HG02571 (cell line): ENCODE results near the gene RBP4.

ENCODE experiments used
- ATAC-seq: cut with Tn5 transposase; IDR thresholded peaks from one replicate; pipeline ENCODE4 v1.9.1; 2021; ENCODE audit warnings: mild to moderate bottlenecking, moderate library complexity; ENCODE audit not compliant: unreplicated experiment

RBP4 gene

GRCh38 chr10:93596539-93596938 is 4.5 kb downstream of the RBP4 start:
- ATAC-seq: no peak

DNA sequence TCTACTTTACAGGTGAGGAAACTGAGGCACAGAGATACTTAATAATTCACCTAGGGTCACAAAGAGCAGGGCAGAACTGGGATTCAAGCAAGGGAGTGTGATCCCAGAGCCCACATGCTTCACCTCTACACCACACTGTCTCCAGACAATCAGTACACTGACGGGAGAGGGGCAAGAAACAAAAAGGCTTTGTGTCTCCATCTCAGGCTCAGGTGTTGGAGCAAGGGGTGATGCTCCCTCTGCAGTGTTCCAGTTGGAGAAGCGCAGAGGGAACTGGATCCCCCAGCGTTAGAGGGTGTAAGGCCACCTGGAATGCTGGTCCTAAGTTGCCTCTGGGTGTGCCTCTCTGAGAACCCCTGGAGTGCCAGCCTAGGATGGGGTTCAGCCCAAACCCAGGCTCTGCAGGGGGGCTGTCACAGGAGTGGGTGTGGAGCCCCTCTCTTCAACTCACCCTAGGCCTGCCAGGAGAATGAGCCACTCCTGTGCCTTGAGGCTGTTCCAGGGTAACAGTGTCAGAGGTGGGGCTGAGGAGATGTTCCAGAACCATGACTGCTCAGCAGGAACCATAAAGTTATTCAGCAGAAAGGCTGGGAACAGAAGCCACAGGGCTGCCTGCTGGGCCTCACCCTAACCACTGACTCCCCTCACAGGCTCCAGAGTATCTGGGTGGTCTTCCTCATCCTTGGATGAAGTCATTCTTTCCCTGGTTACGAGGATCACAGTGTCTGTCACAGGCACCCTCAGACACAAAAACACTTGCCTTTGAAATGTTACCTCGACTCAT is 5.5 kb downstream of the RBP4 start:
- ATAC-seq: no peak

GRCh38 chr10:93594518-93594917 is 6.5 kb downstream of the RBP4 start:
- ATAC-seq: no peak

GRCh38 chr10:93593749-93594148 is 7.3 kb downstream of the RBP4 start:
- no peak for ATAC-seq

DNA sequence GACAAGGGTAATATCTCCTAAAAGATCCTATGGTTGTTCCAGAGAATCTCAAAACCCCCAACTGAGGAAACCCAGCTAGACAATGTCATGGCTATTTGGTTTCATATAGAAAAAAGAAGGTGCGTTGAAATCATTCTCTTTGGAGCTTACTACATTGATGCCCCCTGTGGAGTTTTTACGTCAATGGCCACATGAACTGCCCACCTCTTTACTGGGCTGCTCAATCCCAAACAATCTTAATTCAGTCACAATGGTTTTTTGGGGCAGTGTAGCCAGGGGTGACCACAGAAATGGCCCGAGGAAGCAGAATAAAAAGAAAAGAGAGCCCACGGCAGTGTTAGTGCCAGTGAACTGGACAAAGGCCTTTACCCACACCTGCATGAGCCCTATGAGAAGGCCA is 7.8 kb downstream of the RBP4 start:
- no peak for ATAC-seq

- no peak for ATAC-seq
Measured at GRCh38 chr10:93591065-93591808, 9.8 kb downstream of the RBP4 start.

DNA sequence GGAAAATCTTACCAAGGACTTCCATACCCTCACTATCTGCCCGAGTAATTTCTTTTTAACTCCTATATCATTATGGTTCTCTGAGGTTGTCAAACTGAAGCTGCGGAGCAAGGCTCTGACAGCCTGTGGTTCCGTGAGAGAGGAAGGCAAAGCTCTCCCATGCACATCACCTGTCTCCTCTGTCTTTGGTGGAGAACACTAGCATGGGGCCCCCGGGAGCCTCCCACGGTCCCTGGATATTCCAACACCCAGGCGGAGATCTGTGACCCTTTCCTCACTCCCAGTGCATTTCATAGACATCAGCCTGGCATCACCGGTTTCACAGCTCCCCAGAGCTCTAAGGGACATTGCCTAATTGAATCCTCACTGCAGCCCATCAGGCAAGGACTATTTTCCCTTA is 10.4 kb downstream of the RBP4 start:
- ATAC-seq: no peak

- no peak for ATAC-seq
Measured at GRCh38 chr10:93589648-93590562, 11.1 kb downstream of the RBP4 start.

- no peak for ATAC-seq
Measured at GRCh38 chr10:93584445-93584844, 16.6 kb downstream of the RBP4 start.

DNA sequence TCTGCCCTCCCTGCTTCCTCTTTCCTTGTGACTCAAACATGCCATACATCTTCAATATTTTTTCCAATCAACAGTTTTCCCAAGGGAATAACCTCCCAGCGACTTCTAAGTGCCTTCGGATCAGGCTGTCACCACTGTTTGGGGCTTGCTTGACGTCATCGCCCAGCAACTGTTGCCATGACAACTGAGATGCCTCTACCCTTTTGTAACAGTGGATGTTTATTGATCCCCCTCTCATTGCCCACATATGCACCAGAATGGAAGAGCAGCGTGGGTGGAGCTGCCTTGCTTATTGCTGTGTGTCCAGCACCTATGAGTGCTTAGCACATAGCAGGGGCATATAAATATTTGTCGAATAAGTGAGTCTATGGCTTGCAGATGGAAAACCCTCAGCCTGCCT is 20.2 kb downstream of the RBP4 start:
- no peak for ATAC-seq

GRCh38 chr10:93579985-93580711 is 20.9 kb downstream of the RBP4 start:
- ATAC-seq: no peak

- no peak for ATAC-seq
Measured at GRCh38 chr10:93579089-93579488, 21.9 kb downstream of the RBP4 start.

DNA sequence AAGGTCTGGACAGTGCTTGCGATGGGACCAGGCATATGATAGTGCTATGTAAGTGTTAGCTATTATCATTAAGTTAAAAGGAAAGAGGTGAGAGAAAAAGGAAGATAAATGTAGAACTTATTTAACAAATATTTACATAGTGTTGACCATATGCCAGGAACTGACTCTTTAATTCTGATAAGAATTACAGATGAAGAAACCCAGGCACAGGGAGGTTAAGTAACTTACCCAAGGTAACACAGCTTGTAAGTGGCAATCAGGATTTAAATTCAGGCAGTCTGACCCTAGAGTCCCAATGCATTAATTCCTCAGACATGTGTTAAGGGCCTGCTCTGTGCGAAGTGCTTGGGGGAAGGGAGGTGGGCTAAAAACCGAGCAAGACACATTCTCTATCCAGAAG is 23.5 kb downstream of the RBP4 start:
- no peak for ATAC-seq

DNA sequence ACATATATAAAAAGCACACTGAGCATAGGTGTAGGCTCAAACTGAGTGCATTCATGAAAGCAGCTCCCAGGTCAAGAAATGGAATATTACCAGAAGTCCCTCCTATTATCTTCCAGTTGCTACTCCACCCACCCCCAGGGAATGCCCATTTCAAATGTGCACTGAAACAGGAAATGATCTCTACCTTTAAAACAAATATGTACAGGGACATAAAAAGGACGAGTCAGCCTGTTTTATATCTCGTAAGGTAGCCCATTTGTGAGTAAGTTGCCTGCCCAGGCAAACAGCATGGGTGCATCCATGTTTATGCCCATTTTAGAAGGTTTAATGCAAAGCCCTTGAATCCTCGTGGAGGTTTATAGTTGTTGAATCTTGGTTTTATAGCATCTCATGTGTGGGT is 24.1 kb downstream of the RBP4 start:
- no peak for ATAC-seq

DNA sequence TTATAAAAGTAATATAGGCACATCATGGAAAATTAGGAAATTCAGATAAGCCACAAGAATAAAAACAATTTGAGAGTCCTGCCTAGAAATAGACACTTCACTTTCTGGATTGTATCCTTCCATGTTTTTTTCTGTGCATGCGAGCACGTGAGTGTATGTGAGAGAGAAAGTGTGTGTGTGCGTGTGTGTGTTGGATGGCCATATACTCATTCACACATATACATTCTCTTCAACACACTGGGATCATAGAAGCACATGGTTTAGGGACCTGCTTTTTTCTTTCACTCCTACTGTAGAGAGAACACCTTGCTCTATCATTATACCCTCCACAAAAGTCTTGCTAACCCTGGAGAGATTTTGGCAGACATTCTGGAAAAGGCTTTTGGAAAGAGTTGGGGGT is 27.1 kb downstream of the RBP4 start:
- ATAC-seq: no peak

DNA sequence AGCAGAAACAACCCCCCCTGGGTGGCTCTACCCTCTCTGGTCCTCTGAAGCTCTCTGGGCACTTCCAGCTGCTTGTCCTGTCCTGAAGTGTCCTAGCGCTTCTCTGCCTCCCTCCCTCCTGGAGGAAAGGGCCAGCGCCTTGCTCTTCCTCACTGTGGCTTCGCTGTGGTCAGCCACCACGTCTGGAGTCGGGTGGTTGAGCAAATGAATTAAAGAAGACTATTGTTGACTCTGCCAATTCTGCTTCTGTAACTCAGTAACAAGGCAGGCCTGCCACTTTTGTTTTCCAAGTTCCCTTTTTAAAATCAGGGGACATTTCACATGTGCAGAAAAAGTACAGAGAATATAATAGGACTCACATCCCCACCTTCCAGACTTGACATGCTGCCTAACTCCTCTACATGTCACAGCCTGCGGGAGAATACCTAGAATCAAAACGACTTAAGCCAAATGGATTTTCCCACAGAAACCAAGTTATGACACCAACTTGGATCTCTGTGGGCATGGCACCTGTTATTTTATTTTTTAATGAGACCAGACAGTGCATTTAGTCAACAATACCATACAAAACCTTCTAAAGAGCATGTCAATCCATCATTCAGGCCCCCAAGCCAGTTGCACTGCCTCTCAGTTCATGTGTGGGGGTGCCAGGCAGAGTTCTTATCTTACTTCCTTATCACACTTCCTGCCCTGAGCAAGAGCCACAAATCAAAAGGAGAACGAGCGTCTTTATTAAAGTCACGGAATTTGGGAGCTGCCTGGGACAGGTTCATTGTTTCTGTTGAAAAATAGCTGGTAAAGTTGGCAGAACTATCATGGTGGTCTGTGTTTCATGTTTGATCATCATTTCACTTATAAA is 27.8 kb downstream of the RBP4 start:
- ATAC-seq: no peak

DNA sequence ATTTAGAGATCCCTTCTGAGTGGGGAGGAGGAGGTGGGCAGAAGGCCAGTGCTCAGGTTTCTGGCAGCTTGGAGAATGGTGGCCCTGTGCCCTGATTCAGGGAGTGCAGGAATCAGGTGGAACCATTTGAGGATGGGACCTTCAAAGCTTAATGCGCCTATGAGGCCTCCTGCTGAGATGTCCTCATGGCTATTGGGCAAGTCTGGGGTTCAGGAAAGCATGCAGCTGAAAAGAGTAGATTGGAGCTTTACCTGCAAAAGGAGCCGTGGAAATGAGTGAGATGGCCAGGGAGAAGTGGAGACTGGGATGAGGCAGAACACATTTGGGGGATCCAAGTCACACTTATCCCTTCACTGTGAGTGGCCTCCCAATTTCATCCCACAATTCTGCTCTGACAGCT is 28.4 kb downstream of the RBP4 start:
- no peak for ATAC-seq

- ATAC-seq: no peak
Measured at GRCh38 chr10:93570383-93570782, 30.7 kb downstream of the RBP4 start.

GRCh38 chr10:93568105-93568390 is 33.0 kb downstream of the RBP4 start:
- ATAC-seq: no peak
